AG04450 (cell line): ENCODE results near the gene TMEM232. TPM values are rescaled to one million over a fixed set of nuclear protein-coding genes. Genes with fewer than 3 reads are reported as not detected.

Experiments
- CTCF ChIA-PET: fragments of 300-600, 350-600 bp; formaldehyde crosslinking; extraction: SDS; loops from one replicate; lab custom pipeline; 2022; ENCODE audit warnings: antibody characterized with exemption, inconsistent platforms; lab: Charles Lee
- POLR2A ChIA-PET: fragments of 350-600 bp; formaldehyde crosslinking; extraction: SDS; loops from one replicate; lab custom pipeline; 2021; ENCODE audit warnings: antibody characterized with exemption, inconsistent platforms; lab: Yijun Ruan, JAX
- DNase-seq: peaks from one replicate; pipeline ENCODE4 v3.0.0-alpha.2; 2011; ENCODE audit warnings: low read depth, low spot score
- H3K27ac ChIP-seq: one replicate; pipeline ENCODE4 v1.5.1; 2012; ENCODE audit warnings: low read depth, low read length, control low read depth
- H3K27me3 ChIP-seq: one replicate; pipeline ENCODE4 v1.6.0; 2012; ENCODE audit warnings: low read length; ENCODE audit not compliant: control insufficient read depth, insufficient read depth
- H3K4me3 ChIP-seq: 2 replicates; pipeline ENCODE4 v1.5.1; 2011; ENCODE audit warnings: mild to moderate bottlenecking, low read depth, low read length, control low read depth
- H3K9me3 ChIP-seq: 2 replicates; pipeline ENCODE4 v1.5.1; 2012; ENCODE audit warnings: low read length; ENCODE audit not compliant: control insufficient read depth, insufficient read depth
- CTCF ChIP-seq: IDR thresholded peaks from 2 replicates; pipeline ENCODE4 v1.5.1; 2011; ENCODE audit warnings: low read depth, low read length, control low read depth, inconsistent platforms
- polyA plus RNA-seq: library from polyadenylated mRNA; depleted of rRNA; stranded (reverse); fragments of >200 nt; gene quantifications from 2 replicates; pipeline ENCODE4 v1.2.3, GENCODE V29; 2011

TMEM232 gene
- polyA plus RNA-seq, 1 experiment, result 0.95 TPM

GRCh38 chr5:110435207-110435606 lies 291.3 kb downstream of the TMEM232 start:
- no peaks in the 10 kb centered on the region for H3K27me3 ChIP-seq
- no peak for DNase-seq
- TF ChIP-seq CTCF, result no peak
- ChIA-PET CTCF (no interaction called here), POLR2A (no interaction called here)
- no peak overlapping the region for H3K4me3 ChIP-seq
- H3K27ac ChIP-seq, result no peak overlapping the region
- H3K9me3 ChIP-seq, result no peaks in the 10 kb centered on the region

GRCh38 chr5:110431603-110432002 lies 294.9 kb downstream of the TMEM232 start:
- Histone ChIP-seq H3K27ac (no peak overlapping the region), H3K27me3 (no peaks in the 10 kb centered on the region), H3K4me3 (no peak overlapping the region), H3K9me3 (no peaks in the 10 kb centered on the region)
- no peak for TF ChIP-seq CTCF
- ChIA-PET CTCF (no interaction called here), POLR2A (no interaction called here)
- DNase-seq, result no peak

GRCh38 chr5:110414360-110414759 lies 312.1 kb downstream of the TMEM232 start:
- Histone ChIP-seq H3K9me3 (no peaks in the 10 kb centered on the region), H3K27me3 (no peaks in the 10 kb centered on the region), H3K4me3 (no peak overlapping the region), H3K27ac (no peak overlapping the region)
- POLR2A ChIA-PET, result no interaction called here
- peak; percentile 47 for TF ChIP-seq CTCF
- CTCF ChIA-PET, result interaction anchor here (0.7 to 1.4 kb wide), 2 partner anchors 9 to 99 kb away, joined by 3 to 4 read pairs; no protein-coding TSS in a partner anchor
- no peak for DNase-seq

- H3K27ac ChIP-seq, result no peak overlapping the region
- ChIA-PET POLR2A (no interaction called here), CTCF (no interaction called here)
- no peaks in the 10 kb centered on the region for H3K9me3 ChIP-seq
- H3K4me3 ChIP-seq, result no peak overlapping the region
- TF ChIP-seq CTCF, result no peak
- no peak for DNase-seq
- H3K27me3 ChIP-seq, result no peaks in the 10 kb centered on the region
Observed at GRCh38 chr5:110413856-110414255, 312.6 kb downstream of the TMEM232 start.

GRCh38 chr5:110409571-110409970 lies 316.9 kb downstream of the TMEM232 start:
- Histone ChIP-seq H3K27ac (no peak overlapping the region), H3K4me3 (no peak overlapping the region), H3K27me3 (no peaks in the 10 kb centered on the region), H3K9me3 (no peaks in the 10 kb centered on the region)
- POLR2A ChIA-PET, result no interaction called here
- no peak for TF ChIP-seq CTCF
- no peak for DNase-seq
- CTCF ChIA-PET, result no interaction called here
